GM23248 (cell line): ENCODE measurements around the gene PTK6. TPM values are rescaled to one million over a fixed set of nuclear protein-coding genes. Genes with fewer than 3 reads are reported as not detected.
"Not testable (repeated sequence)": the region's sequence is repeated elsewhere in the genome, so short reads cannot be mapped to it uniquely, and the experiment has no call there.

Source experiments
- DNase-seq: peaks from one replicate; pipeline ENCODE4 v3.0.0-alpha.2; 2015
- H2AFZ ChIP-seq: fragments of 200-600 bp; sonication (generic); 2 replicates; pipeline ENCODE4 v1.6.1; 2016; ENCODE audit warnings: antibody characterized with exemption
- H3F3A ChIP-seq: fragments of 200-600 bp; sonication (generic); 2 replicates; pipeline ENCODE4 v1.6.1; 2016; ENCODE audit warnings: mild to moderate bottlenecking, antibody characterized with exemption, mixed run types; ENCODE audit not compliant: insufficient read depth
- H3K27ac ChIP-seq: fragments of 200-600 bp; sonication (generic); 2 replicates; pipeline ENCODE4 v1.5.1; 2016; ENCODE audit warnings: mild to moderate bottlenecking
- H3K27me3 ChIP-seq: fragments of 200-600 bp; sonication (generic); replicated peaks from 2 replicates; pipeline ENCODE4 v1.6.1; 2016; ENCODE audit warnings: mild to moderate bottlenecking; ENCODE audit not compliant: insufficient read depth
- H3K36me3 ChIP-seq: fragments of 200-600 bp; sonication (generic); 2 replicates; pipeline ENCODE4 v1.6.1; 2016; ENCODE audit warnings: low read depth, mild to moderate bottlenecking
- H3K4me1 ChIP-seq: fragments of 200-600 bp; sonication (generic); 2 replicates; pipeline ENCODE4 v1.6.1; 2016; ENCODE audit warnings: mild to moderate bottlenecking; ENCODE audit not compliant: insufficient read depth
- H3K4me2 ChIP-seq: fragments of 200-600 bp; sonication (generic); one replicate; pipeline ENCODE4 v1.6.1; 2016; ENCODE audit warnings: mild to moderate bottlenecking; ENCODE audit not compliant: unreplicated experiment
- H3K4me3 ChIP-seq: fragments of 200-600 bp; sonication (generic); 2 replicates; pipeline ENCODE4 v1.5.1; 2016; ENCODE audit warnings: mild to moderate bottlenecking
- H3K79me2 ChIP-seq: fragments of 200-600 bp; sonication (generic); 2 replicates; pipeline ENCODE4 v1.6.1; 2016; ENCODE audit warnings: mild to moderate bottlenecking; ENCODE audit not compliant: insufficient read depth
- H3K9ac ChIP-seq: fragments of 200-600 bp; sonication (generic); 2 replicates; pipeline ENCODE4 v1.6.1; 2016; ENCODE audit warnings: mild to moderate bottlenecking
- H3K9me2 ChIP-seq: fragments of 200-600 bp; sonication (generic); 2 replicates; pipeline ENCODE4 v1.6.1; 2016; ENCODE audit warnings: mixed run types, mild to moderate bottlenecking, moderate library complexity; ENCODE audit not compliant: insufficient read depth
- H3K9me3 ChIP-seq: fragments of 200-600 bp; sonication (generic); one replicate; pipeline ENCODE4 v1.6.1; 2017; ENCODE audit warnings: low read depth
- H4K20me1 ChIP-seq: fragments of 200-600 bp; sonication (generic); 2 replicates; pipeline ENCODE4 v1.6.0; 2016; ENCODE audit not compliant: insufficient read depth
- EZH2 ChIP-seq: fragments of 200-600 bp; sonication (generic); IDR thresholded peaks from 2 replicates; pipeline ENCODE4 v1.6.1; 2018; ENCODE audit warnings: antibody characterized with exemption, mild to moderate bottlenecking; ENCODE audit not compliant: insufficient read depth, poor library complexity, severe bottlenecking
- EZH2phosphoT487 ChIP-seq: fragments of 200-600 bp; sonication (generic); IDR thresholded peaks from 2 replicates; pipeline ENCODE4 v1.6.1; 2018; ENCODE audit warnings: antibody characterized with exemption, moderate library complexity, mild to moderate bottlenecking, low read depth; ENCODE audit not compliant: insufficient read depth
- WGBS, 2 experiments: methylation state at CpG; one replicate each; pipeline ENCODE4 v1.1.6; 2015 to 2017; ENCODE audit warnings: low lambda C conversion rate in 2 of 2, low coverage in 1 of 2; ENCODE audit errors: missing lambda C conversion rate in 2 of 2; 5-methylcytosine and 5-hydroxymethylcytosine counted together
- in situ Hi-C: fragments of 300-500 bp; cut with MboI; formaldehyde crosslinking; loops from 2 replicates; pipeline ENCODE4 v1.15.0; 2020
- polyA plus RNA-seq: library from polyadenylated mRNA; unstranded; fragments of >200 nt; fragmentation: Nextera tagmentation; extraction: Ambion mirVana; gene quantifications from 2 replicates; pipeline ENCODE4 v1.2.1, GENCODE V29; 2016
- total RNA-seq: library from RNA; depleted of rRNA; stranded (reverse); fragments of >200 nt; shearing (Covaris generic); gene quantifications from 2 replicates; pipeline ENCODE4 v1.2.3, GENCODE V29; 2014; rRNA removed

PTK6 gene
- total and polyA plus RNA-seq, 2 experiments from 2014 or later = not detected

DNA sequence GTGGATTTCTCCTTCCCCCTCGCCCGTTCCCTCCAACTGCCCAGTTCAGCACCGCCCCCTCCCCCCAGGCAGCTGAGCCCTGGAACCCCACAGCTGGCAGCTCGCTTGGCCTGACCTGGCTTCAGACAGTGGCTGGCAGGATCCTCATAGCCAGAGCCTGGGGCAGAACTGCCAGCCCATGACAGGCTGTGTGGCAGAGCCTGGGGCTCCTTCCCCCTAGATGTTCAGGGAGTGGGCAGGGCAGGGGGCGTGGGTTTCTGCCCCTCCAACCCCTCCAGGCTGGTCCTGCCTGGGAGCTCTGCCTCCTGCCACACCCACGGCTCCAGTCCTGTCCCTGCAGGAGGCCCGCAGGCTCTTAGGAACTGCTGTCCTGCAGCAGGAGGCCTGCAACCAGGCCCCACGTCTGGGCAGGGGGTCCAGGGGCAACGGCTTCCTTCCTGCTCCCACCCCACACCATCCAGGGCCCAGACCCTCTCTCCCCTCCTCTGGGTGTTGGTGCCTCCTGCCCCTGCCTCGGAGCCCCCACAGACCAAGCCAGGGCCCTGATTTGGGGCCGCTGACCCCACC is 55.1 kb downstream of the PTK6 start:
- no peak overlapping the region for H3K9ac ChIP-seq
- no peak for TF ChIP-seq EZH2
- TF ChIP-seq EZH2phosphoT487 = no peak
- no peak overlapping the region for H3K4me3 ChIP-seq
- H3K27ac ChIP-seq = no peak overlapping the region
- WGBS, 2 experiments = 9 to 20% methylated on average over 9 to 11 of the region's 11 CpGs
- no peak overlapping the region for H3K4me2 ChIP-seq
- H3K9me2 ChIP-seq = no peaks in the 10 kb centered on the region
- H2AFZ ChIP-seq = no peak overlapping the region
- in situ Hi-C loops = no loop called here
- H3K9me3 ChIP-seq = no peaks in the 10 kb centered on the region
- no peaks in the 10 kb centered on the region for H4K20me1 ChIP-seq
- H3K36me3 ChIP-seq = no peaks in the 10 kb centered on the region
- H3F3A ChIP-seq = no peaks in the 10 kb centered on the region
- H3K4me1 ChIP-seq = no peaks in the 10 kb centered on the region
- H3K27me3 ChIP-seq = peaks cover 13% of the 10 kb centered on the region; the same call in 1 of the 2 replicates
- H3K79me2 ChIP-seq = no peaks in the 10 kb centered on the region
- DNase-seq = no peak

DNA sequence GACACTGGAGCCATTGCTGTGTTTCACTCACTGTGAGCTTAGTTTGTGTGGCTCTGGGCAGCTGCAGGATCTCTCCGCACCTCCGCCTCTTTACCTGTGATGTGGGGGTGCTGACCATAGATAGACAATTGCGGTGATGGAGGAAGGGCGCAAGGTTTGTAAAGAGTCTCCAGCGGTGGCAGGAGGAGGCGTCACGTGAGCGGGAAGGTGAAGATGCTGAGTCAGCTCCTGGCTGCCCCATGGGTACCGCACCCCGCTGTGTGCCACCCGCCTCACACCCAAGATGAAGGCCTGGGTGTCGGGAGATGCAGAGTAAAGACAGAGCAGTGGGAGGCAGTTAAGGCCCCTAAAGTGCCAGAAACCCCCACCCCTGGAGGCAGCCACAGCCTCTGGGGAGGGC is 55.7 kb downstream of the PTK6 start:
- Histone ChIP-seq H3K4me3 (no peak overlapping the region), H3K9me2 (no peaks in the 10 kb centered on the region), H3F3A (no peaks in the 10 kb centered on the region), H3K79me2 (no peaks in the 10 kb centered on the region), H3K4me1 (no peaks in the 10 kb centered on the region), H3K9me3 (no peaks in the 10 kb centered on the region), H3K27me3 (peaks cover 16% of the 10 kb centered on the region), H2AFZ (no peak overlapping the region), H3K9ac (no peak overlapping the region), H3K4me2 (no peak overlapping the region), H3K36me3 (no peaks in the 10 kb centered on the region), H4K20me1 (no peaks in the 10 kb centered on the region), H3K27ac (no peak overlapping the region)
- DNase-seq = no peak
- in situ Hi-C loops = no loop called here
- TF ChIP-seq EZH2phosphoT487 (no peak), EZH2 (no peak)
- 65% methylated on average over 12 of the region's 12 CpGs for WGBS, 2 experiments

DNA sequence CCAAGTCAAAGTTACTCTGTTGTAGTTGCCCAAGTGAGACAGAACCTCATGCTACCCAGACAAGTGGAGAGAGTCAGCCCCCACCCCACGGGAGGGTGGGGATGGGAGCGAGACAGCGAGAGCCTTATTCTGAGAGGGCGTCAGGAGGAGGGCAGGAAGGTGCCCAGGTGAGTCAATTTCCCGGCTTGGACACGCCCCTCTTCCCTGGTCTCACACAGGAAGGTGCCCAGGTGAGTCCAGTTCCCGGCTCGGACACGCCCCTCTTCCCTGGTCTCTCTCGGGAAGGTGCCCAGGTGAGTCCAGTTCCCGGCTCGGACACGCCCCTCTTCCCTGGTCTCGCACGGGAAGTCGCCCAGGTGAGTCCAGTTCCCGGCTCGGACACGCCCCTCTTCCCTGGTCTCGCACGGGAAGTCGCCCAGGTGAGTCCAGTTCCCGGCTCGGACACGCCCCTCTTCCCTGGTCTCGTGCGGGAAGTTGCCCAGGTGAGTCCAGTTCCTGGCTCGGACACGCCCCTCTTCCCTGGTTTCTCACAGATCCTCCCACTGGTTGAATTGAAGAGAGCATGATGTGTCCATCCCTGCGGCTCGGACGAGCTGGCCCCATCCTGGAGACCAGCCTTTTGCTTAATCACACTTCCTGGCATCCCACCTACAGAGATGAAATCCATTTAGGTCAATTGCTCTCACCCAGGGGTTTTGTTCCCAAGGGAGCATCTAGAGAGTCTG is 57.3 kb downstream of the PTK6 start:
- in situ Hi-C loops, H3F3A ChIP-seq, H3K79me2 ChIP-seq, H3K9me3 ChIP-seq, DNase-seq, H3K9ac ChIP-seq, H3K4me1 ChIP-seq, H3K9me2 ChIP-seq, H3K27ac ChIP-seq, H4K20me1 ChIP-seq, H3K36me3 ChIP-seq, H2AFZ ChIP-seq, H3K4me3 ChIP-seq, H3K4me2 ChIP-seq: not testable (repeated sequence)
- 50 to 56% methylated on average over 9 to 32 of the region's 32 CpGs for WGBS, 2 experiments
- peaks cover 21% of the 10 kb centered on the region for H3K27me3 ChIP-seq

DNA sequence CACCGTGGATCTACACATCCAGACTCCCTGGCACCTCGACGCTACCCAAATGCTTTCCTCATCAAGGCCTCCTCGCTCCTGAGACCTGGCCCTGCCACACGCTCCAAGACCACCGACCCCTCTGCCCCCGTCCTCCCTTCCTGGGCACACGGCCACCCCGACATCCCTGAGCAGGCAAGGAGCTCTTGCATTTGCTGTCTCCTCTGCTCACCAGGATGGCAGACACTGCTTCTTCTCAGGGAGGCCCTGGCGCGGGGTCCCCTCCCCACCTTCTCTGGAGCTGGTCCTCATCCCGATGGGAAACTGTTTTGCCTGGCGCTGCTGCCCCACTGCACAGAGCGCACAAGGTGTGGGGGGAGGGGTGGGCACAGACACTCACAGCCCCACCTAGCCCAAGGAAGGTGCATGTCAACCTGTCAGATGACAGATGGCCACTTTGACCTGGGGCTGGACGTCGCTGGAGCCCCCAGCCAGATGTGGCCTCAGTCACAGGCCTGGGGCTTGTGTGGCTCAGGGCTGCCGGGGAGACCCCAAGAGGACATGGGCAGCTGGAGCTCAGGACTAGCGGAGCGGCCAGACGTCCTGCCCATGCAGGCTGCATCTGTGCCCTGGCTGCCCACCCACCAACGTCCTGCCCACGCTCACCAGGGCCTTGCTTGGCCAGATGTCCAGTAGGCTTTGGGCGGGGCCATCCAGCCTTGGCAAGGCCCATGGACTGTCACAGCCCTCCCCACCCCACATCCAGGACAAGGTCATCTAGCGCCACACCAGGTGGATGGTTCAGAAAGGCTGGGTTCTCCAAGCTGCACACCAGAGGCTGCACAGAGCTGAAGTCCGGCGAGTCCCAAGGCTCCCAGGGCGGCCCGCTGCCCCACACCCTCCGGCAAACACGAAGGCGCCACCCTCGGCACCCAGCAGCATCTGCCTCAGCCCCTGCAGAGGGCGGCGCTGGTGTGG is 58.6 kb downstream of the PTK6 start:
- Histone ChIP-seq H3K9ac (no peak overlapping the region), H3K36me3 (no peaks in the 10 kb centered on the region), H3F3A (no peaks in the 10 kb centered on the region), H3K27ac (no peak overlapping the region), H3K4me3 (no peak overlapping the region), H3K79me2 (no peaks in the 10 kb centered on the region), H3K9me2 (no peaks in the 10 kb centered on the region), H3K4me1 (no peaks in the 10 kb centered on the region), H2AFZ (no peak overlapping the region), H3K4me2 (no peak overlapping the region), H3K9me3 (no peaks in the 10 kb centered on the region), H3K27me3 (peaks cover 30% of the 10 kb centered on the region), H4K20me1 (no peaks in the 10 kb centered on the region)
- WGBS, 2 experiments = 62 to 68% methylated on average over 26 to 32 of the region's 34 CpGs
- in situ Hi-C loops = no loop called here
- no peak for DNase-seq
- TF ChIP-seq EZH2 (no peak), EZH2phosphoT487 (no peak)

Other genes with a start within 250 kb of the PTK6 start
- not detected in 2 replicates for gene COL20A1, start 244.2 kb downstream of the PTK6 start, total RNA-seq
- not detected in 2 replicates for gene COL20A1, start 244.2 kb downstream of the PTK6 start, polyA plus RNA-seq
- gene CHRNA4, start 176.0 kb downstream of the PTK6 start, total RNA-seq = not detected in 2 replicates
- not detected in 2 replicates for gene CHRNA4, start 176.0 kb downstream of the PTK6 start, polyA plus RNA-seq
- gene KCNQ2, start 64.7 kb downstream of the PTK6 start, total RNA-seq = not detected in 2 replicates
- gene KCNQ2, start 64.7 kb downstream of the PTK6 start, polyA plus RNA-seq = 0.38 TPM in 1 of 2 replicates, not detected in the other
- gene EEF1A2, start 38.3 kb downstream of the PTK6 start, total RNA-seq = 0.43 TPM in 1 of 2 replicates, not detected in the other
- gene EEF1A2, start 38.3 kb downstream of the PTK6 start, polyA plus RNA-seq = not detected in 2 replicates
- 132 and 236 TPM in 2 replicates for gene PPDPF, start 16.6 kb downstream of the PTK6 start, total RNA-seq
- 170 and 171 TPM in 2 replicates for gene PPDPF, start 16.6 kb downstream of the PTK6 start, polyA plus RNA-seq
- not detected in 2 replicates for gene SRMS, start 10.4 kb upstream of the PTK6 start, total RNA-seq
- not detected in 2 replicates for gene SRMS, start 10.4 kb upstream of the PTK6 start, polyA plus RNA-seq
- gene FNDC11, start 16.8 kb upstream of the PTK6 start, total RNA-seq = 0.65 TPM in 1 of 2 replicates, not detected in the other
- 0.15 and 0.37 TPM in 2 replicates for gene FNDC11, start 16.8 kb upstream of the PTK6 start, polyA plus RNA-seq
- 17.5 and 25.2 TPM in 2 replicates for gene HELZ2, start 36.9 kb upstream of the PTK6 start, total RNA-seq
- 3.0 and 3.7 TPM in 2 replicates for gene HELZ2, start 36.9 kb upstream of the PTK6 start, polyA plus RNA-seq
- 13.6 and 15.4 TPM in 2 replicates for gene GMEB2, start 89.7 kb upstream of the PTK6 start, total RNA-seq
- 7.7 and 7.8 TPM in 2 replicates for gene GMEB2, start 89.7 kb upstream of the PTK6 start, polyA plus RNA-seq
- gene STMN3, start 116.0 kb upstream of the PTK6 start, total RNA-seq = 26.8 and 37.6 TPM in 2 replicates
- 18.5 and 18.6 TPM in 2 replicates for gene STMN3, start 116.0 kb upstream of the PTK6 start, polyA plus RNA-seq
- 15.6 and 30.7 TPM in 2 replicates for gene RTEL1, start 120.9 kb upstream of the PTK6 start, total RNA-seq
- 8.5 and 8.6 TPM in 2 replicates for gene RTEL1, start 120.9 kb upstream of the PTK6 start, polyA plus RNA-seq
- 36.9 and 39.9 TPM in 2 replicates for gene TNFRSF6B, start 159.3 kb upstream of the PTK6 start, total RNA-seq
- 17.4 and 17.5 TPM in 2 replicates for gene TNFRSF6B, start 159.3 kb upstream of the PTK6 start, polyA plus RNA-seq
- 61.4 and 65.9 TPM in 2 replicates for gene ARFRP1, start 170.6 kb upstream of the PTK6 start, total RNA-seq
- 57.6 and 60.8 TPM in 2 replicates for gene ARFRP1, start 170.6 kb upstream of the PTK6 start, polyA plus RNA-seq
- 26.2 and 28.5 TPM in 2 replicates for gene ZGPAT, start 170.7 kb upstream of the PTK6 start, total RNA-seq
- 19.9 and 22.7 TPM in 2 replicates for gene ZGPAT, start 170.7 kb upstream of the PTK6 start, polyA plus RNA-seq
- 14.1 and 32.0 TPM in 2 replicates for gene LIME1, start 199.3 kb upstream of the PTK6 start, total RNA-seq
- 2.4 and 3.7 TPM in 2 replicates for gene LIME1, start 199.3 kb upstream of the PTK6 start, polyA plus RNA-seq
- gene SLC2A4RG, start 202.4 kb upstream of the PTK6 start, total RNA-seq = 63.9 and 64.9 TPM in 2 replicates
- gene SLC2A4RG, start 202.4 kb upstream of the PTK6 start, polyA plus RNA-seq = 21.3 and 22.7 TPM in 2 replicates